K562 (cell line): ENCODE measurements around the gene OR6B2. TPM values are rescaled to one million over a fixed set of nuclear protein-coding genes. Genes with fewer than 3 reads are reported as not detected.

Experiments
- ATAC-seq: fragments of 200-7000 bp; cut with Tn5 transposase; 3 replicates; pipeline ENCODE4 v1.9.1; 2020; ENCODE audit warnings: moderate library complexity
- BruUV-seq: library from RNA; stranded (reverse); fragments of 400-500 nt; replicated peaks from 2 replicates; lab custom pipeline; 2021; lab: Mats Ljungman, UMichigan
- CTCF ChIA-PET: fragments of 300-600 bp; formaldehyde crosslinking; extraction: SDS; loops from one replicate; lab custom pipeline; 2021; ENCODE audit warnings: low intra/inter-chr PET ratio; lab: Yijun Ruan, JAX
- POLR2A ChIA-PET: fragments of 300-600, 350-650 bp; sonication (Branson Sonifier 250); formaldehyde crosslinking; extraction: SDS; loops from one replicate; lab custom pipeline; 2021; ENCODE audit warnings: antibody characterized with exemption, inconsistent platforms; lab: Yijun Ruan, JAX
- DNase-seq, 4 experiments: peaks; one replicate each; pipeline versions ENCODE4 v3.0.0 to v3.0.0-alpha.2; 2011 to 2018; ENCODE audit warnings: low spot score in 3 of 4, mixed read lengths in 3 of 4; ENCODE audit errors: extremely low read depth in 1 of 4
- FAIRE-seq: peaks from 2 replicates; lab custom pipeline; 2011; peaks lifted over from hg19 to GRCh38; lab: Jason Lieb, UNC
- H2AFZ ChIP-seq: 2 replicates; pipeline ENCODE4 v1.6.0; 2011; ENCODE audit warnings: low read depth, low read length, control low read depth, inconsistent platforms
- H3K27ac ChIP-seq: fragments of 200-600 bp; 3 replicates; pipeline ENCODE4 v1.8.0; 2011; ENCODE audit warnings: low read depth, mild to moderate bottlenecking, control low read depth, inconsistent platforms, low read length, moderate library complexity, mixed read lengths; ENCODE audit errors: extremely low read depth
- H3K27me3 ChIP-seq, 2 experiments: fragments of 300-600 bp in 1 of 2; 2 replicates in 1 of 2; 3 replicates in 1 of 2; pipeline versions ENCODE4 v1.6.0 to v1.8.0; 2011; ENCODE audit warnings: inconsistent platforms in 2 of 2, low read length in 2 of 2, mild to moderate bottlenecking in 1 of 2, mixed read lengths in 1 of 2, moderate library complexity in 1 of 2; ENCODE audit not compliant: control insufficient read depth in 2 of 2, insufficient read depth in 2 of 2
- H3K36me3 ChIP-seq: fragments of 300-600 bp; 3 replicates; pipeline ENCODE4 v1.8.0; 2011; ENCODE audit warnings: mild to moderate bottlenecking, low read length, inconsistent platforms; ENCODE audit not compliant: control insufficient read depth, insufficient read depth
- H3K4me1 ChIP-seq, 2 experiments: fragments of 200-600 bp in 1 of 2; replicated peaks in 1 of 2; 2 replicates in 1 of 2; 3 replicates in 1 of 2; pipeline versions ENCODE4 v1.5.1 to v1.8.0; 2011; ENCODE audit warnings: inconsistent platforms in 2 of 2, low read length in 2 of 2, mild to moderate bottlenecking in 1 of 2, mixed read lengths in 1 of 2, moderate library complexity in 1 of 2; ENCODE audit not compliant: control insufficient read depth in 2 of 2, insufficient read depth in 2 of 2
- H3K4me2 ChIP-seq: 2 replicates; pipeline ENCODE4 v1.6.1; 2011; ENCODE audit warnings: low read length, control low read depth, inconsistent platforms, mixed read lengths; ENCODE audit not compliant: insufficient read depth
- H3K4me3 ChIP-seq: fragments of 200-600 bp; sonication (generic), shearing (Covaris generic); 2 replicates; pipeline ENCODE4 v1.5.1; 2016; ENCODE audit warnings: control low read depth, inconsistent platforms
- H3K79me2 ChIP-seq: fragments of 200-600 bp; 3 replicates; pipeline ENCODE4 v1.8.0; 2011; ENCODE audit warnings: low read length, inconsistent platforms; ENCODE audit not compliant: control insufficient read depth, insufficient read depth
- H3K9ac ChIP-seq, 2 experiments: 2 replicates each; pipeline versions ENCODE4 v1.6.0 to v1.6.1; 2011; ENCODE audit warnings: low read depth in 2 of 2, low read length in 2 of 2, control low read depth in 1 of 2, inconsistent platforms in 1 of 2, mild to moderate bottlenecking in 1 of 2, mixed read lengths in 1 of 2; ENCODE audit not compliant: insufficient read depth in 1 of 2
- H3K9me1 ChIP-seq: one replicate; pipeline ENCODE4 v1.6.0; 2011; ENCODE audit warnings: inconsistent platforms, mild to moderate bottlenecking, low read length, moderate library complexity; ENCODE audit not compliant: control insufficient read depth, insufficient read depth
- H3K9me3 ChIP-seq: replicated peaks from 2 replicates; pipeline ENCODE4 v1.5.1; 2011; ENCODE audit warnings: low read depth, low read length, inconsistent platforms; ENCODE audit not compliant: control insufficient read depth, insufficient read depth
- H4K20me1 ChIP-seq: replicated peaks from 2 replicates; pipeline ENCODE4 v1.6.1; 2011; ENCODE audit warnings: low read length, inconsistent platforms, mixed read lengths; ENCODE audit not compliant: control insufficient read depth, insufficient read depth
- CEBPG ChIP-seq, 3 experiments: fragments of 200-800 bp in 1 of 3; sonication (Bioruptor generic) in 1 of 3; sonication (generic) in 1 of 3; formaldehyde crosslinking in 1 of 3; IDR thresholded peaks in 2 of 3; conservative IDR thresholded peaks in 1 of 3; 2 replicates each; pipeline versions ENCODE4 v1.6.1 to v1.8.0; 2016 to 2022; ENCODE audit warnings: missing compliant biosample characterization in 2 of 3, missing genetic modification characterization in 2 of 3, mild to moderate bottlenecking in 1 of 3, missing genetic modification reagents in 1 of 3
- IFI16 ChIP-seq: fragments of 250-450 bp; sonication (Bioruptor Pico); IDR thresholded peaks from 2 replicates; pipeline ENCODE4 v2.1.2; 2022; ENCODE audit warnings: mild to moderate bottlenecking, inconsistent platforms
- RAD21 ChIP-seq, 2 experiments: fragments of 250-450 bp in 1 of 2; fragments of 450-650 bp in 1 of 2; sonication (Bioruptor Pico) in 1 of 2; formaldehyde crosslinking in 1 of 2; IDR thresholded peaks in 1 of 2; conservative IDR thresholded peaks in 1 of 2; 2 replicates each; pipeline versions ENCODE4 v1.4.0 to v1.8.0; 2020 to 2022; ENCODE audit warnings: mild to moderate bottlenecking in 2 of 2, moderate library complexity in 1 of 2
- WGBS: fragments of 100-300 bp; shearing (Covaris generic); methylation state at CpG from one replicate; pipeline ENCODE4 v1.1.6; 2016; ENCODE audit warnings: low coverage, mixed read lengths; ENCODE audit not compliant: insufficient coverage; ENCODE audit errors: missing lambda C conversion rate; 5-methylcytosine and 5-hydroxymethylcytosine counted together
- in situ Hi-C: fragments of 300-500 bp; cut with MboI; formaldehyde crosslinking; loops from 4 replicates; pipeline ENCODE4 v1.15.0; 2018; ENCODE audit warnings: inconsistent platforms, mixed read lengths
- intact Hi-C: fragments of 100-400 bp; cut with micrococcal nuclease; formaldehyde crosslinking; loops from 2 replicates; pipeline ENCODE4 v1.14.2; 2022
- polyA plus RNA-seq, 8 experiments: library from polyadenylated mRNA; depleted of rRNA in 4 of 8; stranded (reverse) in 5 of 8; unstranded in 3 of 8; fragments of >200 nt; fragmentation: Nextera tagmentation in 2 of 8; fragmentation: Illumina TruSeq in 1 of 8; extraction: Ambion mirVana in 2 of 8; extraction: Trizol in 1 of 8; gene quantifications; 2 replicates each; pipeline versions ENCODE4 v1.2.1 to v1.2.3, GENCODE V29; 2011 to 2014; ENCODE audit warnings: inconsistent platforms in 1 of 8, missing spikeins in 1 of 8
- total RNA-seq, 7 experiments: library from RNA; depleted of rRNA in 6 of 7; stranded (reverse); fragments of >200 nt in 6 of 7; fragmentation: Illumina TruSeq in 2 of 7; extraction: Trizol in 2 of 7; gene quantifications; 2 replicates each; pipeline versions ENCODE4 v1.2.1 to v1.2.3, GENCODE V29; 2011 to 2021; ENCODE audit warnings: low replicate concordance in 1 of 7
- TF ChIP-seq, protein P1 (sequence below), 3 experiments: IDR thresholded peaks in 2 of 3; conservative IDR thresholded peaks in 1 of 3; 2 replicates each; pipeline ENCODE4 v1.5.1; 2011 to 2012; ENCODE audit warnings: low read length in 3 of 3, mild to moderate bottlenecking in 3 of 3, control low read depth in 2 of 3, improper control_type of control experiment in 1 of 3, inconsistent platforms in 1 of 3, low read depth in 1 of 3, mixed read lengths in 1 of 3, moderate library complexity in 1 of 3; ENCODE audit not compliant: insufficient read depth in 2 of 3

Gene OR6B2
- total and polyA plus RNA-seq, 9 of the 15 experiments (the other 6 are each of a cell fraction or from before 2014, with no cell fraction given): not detected

DNA sequence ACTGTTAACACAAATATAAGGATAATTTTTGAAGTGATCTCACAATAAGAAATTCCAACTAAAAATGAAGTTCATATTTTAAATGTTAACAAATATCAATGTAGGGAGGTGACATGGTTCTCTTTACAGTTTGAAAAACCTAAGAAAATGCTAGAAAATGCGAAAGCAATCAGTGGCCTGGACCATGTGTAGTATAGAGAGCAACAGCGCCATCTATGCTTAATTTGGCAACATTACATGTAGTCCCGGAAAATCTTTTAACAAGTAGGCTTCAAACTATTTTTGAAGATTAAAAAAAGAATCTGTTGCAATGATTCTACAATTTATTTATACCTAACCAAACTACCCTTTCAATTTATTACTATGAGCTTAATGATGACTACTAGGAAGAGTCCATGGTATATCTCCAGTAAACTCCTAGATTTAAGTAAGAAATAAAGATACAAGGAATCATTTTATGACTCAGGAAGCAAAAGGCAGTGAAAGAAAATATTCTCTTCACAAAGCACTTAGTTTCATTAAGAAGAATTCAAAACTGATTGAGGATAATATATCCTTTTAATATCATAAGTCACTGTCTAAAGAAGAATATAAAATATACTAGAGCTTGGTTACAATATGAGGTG, 38.4 kb downstream of the OR6B2 start:
- Histone ChIP-seq H4K20me1 (no peaks in the 10 kb centered on the region), H3K9ac (no peak overlapping the region), H3K27ac (no peak overlapping the region), H3K4me2 (no peak overlapping the region), H3K9me1 (no peaks in the 10 kb centered on the region), H3K79me2 (peaks cover 8% of the 10 kb centered on the region; the same call in 1 of the 3 replicates), H3K36me3 (peaks cover 76% of the 10 kb centered on the region), H3K4me3 (no peak overlapping the region), H3K4me1 (no peaks in the 10 kb centered on the region), H3K27me3 (no peaks in the 10 kb centered on the region), H2AFZ (no peak overlapping the region), H3K9me3 (no peaks in the 10 kb centered on the region)
- WGBS: 10% methylated on average over 3 of the region's 3 CpGs
- TF ChIP-seq RAD21 (CRISPR knock-in tag; conservative IDR thresholded peaks at IDR 0.05 in 1 of 2, IDR thresholded peaks at IDR 0.05 in 1 of 2) (peak; percentile 30 to 60; a peak in 3 of 4 replicates), CEBPG (CRISPR knock-in tag; IDR thresholded peaks at IDR 0.05) (no peak), CEBPG (tag; conservative IDR thresholded peaks at IDR 0.05 in 1 of 2, IDR thresholded peaks at IDR 0.05 in 1 of 2) (0 out of 4 replicates have a peak, but pooled peaks of 1 of the 2 experiments have one; percentile 12), IFI16 (CRISPR knock-in tag) (no peak)
- TF ChIP-seq, protein P1, sequence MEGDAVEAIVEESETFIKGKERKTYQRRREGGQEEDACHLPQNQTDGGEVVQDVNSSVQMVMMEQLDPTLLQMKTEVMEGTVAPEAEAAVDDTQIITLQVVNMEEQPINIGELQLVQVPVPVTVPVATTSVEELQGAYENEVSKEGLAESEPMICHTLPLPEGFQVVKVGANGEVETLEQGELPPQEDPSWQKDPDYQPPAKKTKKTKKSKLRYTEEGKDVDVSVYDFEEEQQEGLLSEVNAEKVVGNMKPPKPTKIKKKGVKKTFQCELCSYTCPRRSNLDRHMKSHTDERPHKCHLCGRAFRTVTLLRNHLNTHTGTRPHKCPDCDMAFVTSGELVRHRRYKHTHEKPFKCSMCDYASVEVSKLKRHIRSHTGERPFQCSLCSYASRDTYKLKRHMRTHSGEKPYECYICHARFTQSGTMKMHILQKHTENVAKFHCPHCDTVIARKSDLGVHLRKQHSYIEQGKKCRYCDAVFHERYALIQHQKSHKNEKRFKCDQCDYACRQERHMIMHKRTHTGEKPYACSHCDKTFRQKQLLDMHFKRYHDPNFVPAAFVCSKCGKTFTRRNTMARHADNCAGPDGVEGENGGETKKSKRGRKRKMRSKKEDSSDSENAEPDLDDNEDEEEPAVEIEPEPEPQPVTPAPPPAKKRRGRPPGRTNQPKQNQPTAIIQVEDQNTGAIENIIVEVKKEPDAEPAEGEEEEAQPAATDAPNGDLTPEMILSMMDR (IDR thresholded peaks at IDR 0.05 in 2 of 3, conservative IDR thresholded peaks at IDR 0.05 in 1 of 3; ENCODE audit: insufficient read depth in 2 of 3, low read depth in 1 of 3, low read length in 3 of 3): peak; percentile 25 to 65 (median 59); a peak in 5 of 6 replicates
- intact Hi-C loops (no loop called here), in situ Hi-C loops (no loop called here)
- no TSS peak for BruUV-seq
- FAIRE-seq (peak; percentile 82), DNase-seq (peak; percentile 31 to 45 (median 34)), ATAC-seq (peak; percentile 72; the same call in 2 of the 3 replicates)
- ChIA-PET POLR2A (no interaction called here), CTCF (no interaction called here)
